ENCODE measurements around the gene TACC2.

DNA sequence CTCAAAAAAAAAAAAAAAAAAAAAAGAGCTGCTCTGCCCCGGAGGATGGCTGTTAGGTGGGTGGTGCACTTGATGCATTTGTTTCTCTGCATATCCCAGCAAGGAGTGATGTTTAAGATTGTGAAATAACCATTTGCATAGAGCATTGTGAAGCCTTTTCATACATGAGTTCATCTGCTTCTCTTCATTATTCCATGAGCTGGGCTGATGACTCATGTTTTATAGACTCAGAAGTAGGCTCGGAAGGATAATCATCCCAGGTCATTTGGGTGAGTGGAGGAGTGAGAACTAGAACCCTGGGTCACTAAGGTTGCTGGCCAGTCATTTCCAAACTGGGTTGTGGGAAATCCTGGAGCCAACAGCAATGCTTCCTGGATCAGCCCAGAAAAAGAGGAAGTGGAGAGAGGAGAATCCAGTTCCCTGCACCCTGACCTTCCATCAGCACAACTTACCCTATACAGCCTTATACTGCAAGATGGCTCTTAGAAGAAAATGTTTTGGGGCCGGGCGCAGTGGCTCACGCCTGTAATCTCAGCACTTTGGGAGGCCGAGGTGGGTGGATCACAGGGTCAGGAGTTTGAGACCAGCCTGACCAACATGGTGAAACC, 45.3 kb downstream of the TACC2 start:
- TF ChIP-seq, protein P1, sequence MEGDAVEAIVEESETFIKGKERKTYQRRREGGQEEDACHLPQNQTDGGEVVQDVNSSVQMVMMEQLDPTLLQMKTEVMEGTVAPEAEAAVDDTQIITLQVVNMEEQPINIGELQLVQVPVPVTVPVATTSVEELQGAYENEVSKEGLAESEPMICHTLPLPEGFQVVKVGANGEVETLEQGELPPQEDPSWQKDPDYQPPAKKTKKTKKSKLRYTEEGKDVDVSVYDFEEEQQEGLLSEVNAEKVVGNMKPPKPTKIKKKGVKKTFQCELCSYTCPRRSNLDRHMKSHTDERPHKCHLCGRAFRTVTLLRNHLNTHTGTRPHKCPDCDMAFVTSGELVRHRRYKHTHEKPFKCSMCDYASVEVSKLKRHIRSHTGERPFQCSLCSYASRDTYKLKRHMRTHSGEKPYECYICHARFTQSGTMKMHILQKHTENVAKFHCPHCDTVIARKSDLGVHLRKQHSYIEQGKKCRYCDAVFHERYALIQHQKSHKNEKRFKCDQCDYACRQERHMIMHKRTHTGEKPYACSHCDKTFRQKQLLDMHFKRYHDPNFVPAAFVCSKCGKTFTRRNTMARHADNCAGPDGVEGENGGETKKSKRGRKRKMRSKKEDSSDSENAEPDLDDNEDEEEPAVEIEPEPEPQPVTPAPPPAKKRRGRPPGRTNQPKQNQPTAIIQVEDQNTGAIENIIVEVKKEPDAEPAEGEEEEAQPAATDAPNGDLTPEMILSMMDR (IDR thresholded peaks at IDR 0.05 in 4 of 5, conservative IDR thresholded peaks at IDR 0.05 in 1 of 5) = no peak
- TF ChIP-seq POLR2A (IDR thresholded peaks at IDR 0.05) = no peak

Measured in gastrocnemius medialis (tissue), 4 donors.